ENCODE data around the gene DNAI2.
"Not testable (repeated sequence)": the region's sequence is repeated elsewhere in the genome, so short reads cannot be mapped to it uniquely, and the experiment has no call there.

The DNAI2 gene

GRCh38 chr17:74270333-74270732 is 3.7 kb upstream of the DNAI2 start:
- no peak for DNase-seq
- in situ Hi-C loops (cut with MboI; ENCODE audit: low pct_unique_long_range_greater_than_20kb, low sequenced_read_pairs): loop anchor here (10.0 kb wide), 1 partner anchor 46 kb away; no protein-coding TSS in a partner anchor

GRCh38 chr17:74271281-74271680 is 2.8 kb upstream of the DNAI2 start:
- in situ Hi-C loops (cut with MboI; ENCODE audit: low pct_unique_long_range_greater_than_20kb, low sequenced_read_pairs): loop anchor here (10.0 kb wide), 1 partner anchor 46 kb away; no protein-coding TSS in a partner anchor
- DNase-seq: peak; percentile 30

- DNase-seq: no peak
- in situ Hi-C loops (cut with MboI; ENCODE audit: low pct_unique_long_range_greater_than_20kb, low sequenced_read_pairs): loop anchor here (10.0 kb wide), 1 partner anchor 47 kb away; no protein-coding TSS in a partner anchor
Measured at GRCh38 chr17:74271901-74272561, 2.0 kb upstream of the DNAI2 start.

- no peak for DNase-seq
Measured at GRCh38 chr17:74272731-74273201, 1.3 kb upstream of the DNAI2 start.

GRCh38 chr17:74274709-74275340 is 791 bp downstream of the DNAI2 start:
- peak; percentile 45 for DNase-seq
- in situ Hi-C loops (cut with MboI; ENCODE audit: low pct_unique_long_range_greater_than_20kb, low sequenced_read_pairs): loop anchor here (10.0 kb wide), 1 partner anchor 50 kb away; no protein-coding TSS in a partner anchor

More at GRCh38 chr17:74272731-74273201, 1.3 kb upstream of the DNAI2 start:
- in situ Hi-C loops (cut with MboI; ENCODE audit: low pct_unique_long_range_greater_than_20kb, low sequenced_read_pairs): loop anchor here (10.0 kb wide), 1 partner anchor 48 kb away; no protein-coding TSS in a partner anchor

- in situ Hi-C loops (cut with MboI; ENCODE audit: low pct_unique_long_range_greater_than_20kb, low sequenced_read_pairs): loop anchor here (10.0 kb wide), 1 partner anchor 51 kb away; no protein-coding TSS in a partner anchor
- no peak for DNase-seq
Measured at GRCh38 chr17:74276051-74276476, 2.0 kb downstream of the DNAI2 start.

GRCh38 chr17:74276541-74277009 is 2.5 kb downstream of the DNAI2 start:
- in situ Hi-C loops (cut with MboI; ENCODE audit: low pct_unique_long_range_greater_than_20kb, low sequenced_read_pairs): loop anchor here (10.0 kb wide), 1 partner anchor 52 kb away; no protein-coding TSS in a partner anchor
- DNase-seq: peak; percentile 24

- in situ Hi-C loops (cut with MboI; ENCODE audit: low pct_unique_long_range_greater_than_20kb, low sequenced_read_pairs): loop anchor here (10.0 kb wide), 1 partner anchor 53 kb away; no protein-coding TSS in a partner anchor
Measured at GRCh38 chr17:74277935-74278334, 3.9 kb downstream of the DNAI2 start.

GRCh38 chr17:74279617-74280016 is 5.6 kb downstream of the DNAI2 start:
- not testable (repeated sequence) for DNase-seq
- in situ Hi-C loops (cut with MboI; ENCODE audit: low pct_unique_long_range_greater_than_20kb, low sequenced_read_pairs): loop anchor here (10.0 kb wide), 1 partner anchor 55 kb away; no protein-coding TSS in a partner anchor

More at GRCh38 chr17:74277935-74278334, 3.9 kb downstream of the DNAI2 start:
- DNase-seq: no peak

GRCh38 chr17:74280093-74280513 is 6.1 kb downstream of the DNAI2 start:
- in situ Hi-C loops (cut with MboI; ENCODE audit: low pct_unique_long_range_greater_than_20kb, low sequenced_read_pairs): no loop called here
- no peak for DNase-seq

- in situ Hi-C loops (cut with MboI; ENCODE audit: low pct_unique_long_range_greater_than_20kb, low sequenced_read_pairs): no loop called here
Measured at GRCh38 chr17:74281799-74282198, 7.8 kb downstream of the DNAI2 start.

GRCh38 chr17:74282274-74282586 is 8.2 kb downstream of the DNAI2 start:
- in situ Hi-C loops (cut with MboI; ENCODE audit: low pct_unique_long_range_greater_than_20kb, low sequenced_read_pairs); DNase-seq: not testable (repeated sequence)

More at GRCh38 chr17:74281799-74282198, 7.8 kb downstream of the DNAI2 start:
- DNase-seq: no peak

- peak; percentile 41 for DNase-seq
- in situ Hi-C loops (cut with MboI; ENCODE audit: low pct_unique_long_range_greater_than_20kb, low sequenced_read_pairs): no loop called here
Measured at GRCh38 chr17:74282587-74283370, 8.7 kb downstream of the DNAI2 start.

GRCh38 chr17:74283371-74283673 is 9.3 kb downstream of the DNAI2 start:
- DNase-seq: no peak
- in situ Hi-C loops (cut with MboI; ENCODE audit: low pct_unique_long_range_greater_than_20kb, low sequenced_read_pairs): no loop called here

- in situ Hi-C loops (cut with MboI; ENCODE audit: low pct_unique_long_range_greater_than_20kb, low sequenced_read_pairs): no loop called here
- DNase-seq: no peak
Measured at GRCh38 chr17:74287031-74287602, 13.1 kb downstream of the DNAI2 start.

- in situ Hi-C loops (cut with MboI; ENCODE audit: low pct_unique_long_range_greater_than_20kb, low sequenced_read_pairs): no loop called here
- no peak for DNase-seq
Measured at GRCh38 chr17:74288785-74289184, 14.8 kb downstream of the DNAI2 start.

- in situ Hi-C loops (cut with MboI; ENCODE audit: low pct_unique_long_range_greater_than_20kb, low sequenced_read_pairs): no loop called here
- no peak for DNase-seq
Measured at GRCh38 chr17:74289688-74290087, 15.7 kb downstream of the DNAI2 start.

- DNase-seq: no peak
- in situ Hi-C loops (cut with MboI; ENCODE audit: low pct_unique_long_range_greater_than_20kb, low sequenced_read_pairs): no loop called here
Measured at GRCh38 chr17:74290340-74290739, 16.3 kb downstream of the DNAI2 start.

- DNase-seq: no peak
- in situ Hi-C loops (cut with MboI; ENCODE audit: low pct_unique_long_range_greater_than_20kb, low sequenced_read_pairs): no loop called here
Measured at GRCh38 chr17:74292495-74292894, 18.5 kb downstream of the DNAI2 start.

All from KBM-7 (cell line).